CD14-positive monocyte (primary cell): ENCODE data around the gene PLA2G2C. TPM values are rescaled to one million over a fixed set of nuclear protein-coding genes. Genes with fewer than 3 reads are reported as not detected.
A peak's percentile ranks its signal among the peaks of the same experiment; 100 is the strongest.

ENCODE experiments used
- DNase-seq, 3 donors: peaks; one replicate each; pipeline ENCODE4 v3.0.0-alpha.2; 2011 to 2022
- H2AFZ ChIP-seq: 2 replicates; pipeline ENCODE4 v1.6.0; 2012; ENCODE audit warnings: mild to moderate bottlenecking, low read depth, low read length, inconsistent platforms; ENCODE audit not compliant: insufficient read depth, poor library complexity, severe bottlenecking
- H3K27ac ChIP-seq, 2 donors: 1 replicate in 1 of 2; 2 replicates in 1 of 2; pipeline ENCODE4 v1.5.1; 2012 to 2013; ENCODE audit warnings: low read length in 2 of 2, control low read depth in 1 of 2, inconsistent platforms in 1 of 2, low read depth in 1 of 2, mild to moderate bottlenecking in 1 of 2
- H3K27me3 ChIP-seq, 2 donors: one replicate each; pipeline versions ENCODE4 v1.6.0 to v1.6.1; 2011 to 2013; ENCODE audit warnings: low read length in 2 of 2; ENCODE audit not compliant: control insufficient read depth in 2 of 2, insufficient read depth in 2 of 2
- H3K36me3 ChIP-seq, 2 donors: replicated peaks in 1 of 2; 1 replicate in 1 of 2; 2 replicates in 1 of 2; pipeline versions ENCODE4 v1.5.1 to v1.6.1; 2012 to 2013; ENCODE audit warnings: low read length in 2 of 2, control low read depth in 1 of 2, inconsistent platforms in 1 of 2, mild to moderate bottlenecking in 1 of 2; ENCODE audit not compliant: insufficient read depth in 2 of 2, control insufficient read depth in 1 of 2
- H3K4me1 ChIP-seq, 2 donors: 1 replicate in 1 of 2; 2 replicates in 1 of 2; pipeline versions ENCODE4 v1.5.1 to v1.6.1; 2012 to 2013; ENCODE audit warnings: low read length in 2 of 2, control low read depth in 1 of 2, inconsistent platforms in 1 of 2, mild to moderate bottlenecking in 1 of 2, moderate library complexity in 1 of 2; ENCODE audit not compliant: insufficient read depth in 2 of 2, control insufficient read depth in 1 of 2
- H3K4me2 ChIP-seq: replicated peaks from 2 replicates; pipeline ENCODE3; 2012; ENCODE audit warnings: low read length, moderate library complexity, mild to moderate bottlenecking; ENCODE audit not compliant: poor library complexity, severe bottlenecking; ENCODE audit errors: extremely low read depth
- H3K4me3 ChIP-seq, 3 experiments: fragments of 200-600 bp in 1 of 3; sonication (generic) in 1 of 3; replicated peaks in 1 of 3; 1 replicate in 2 of 3; 2 replicates in 1 of 3; pipeline ENCODE4 v1.5.1; 2011 to 2013; ENCODE audit warnings: low read length in 3 of 3, mild to moderate bottlenecking in 3 of 3, control low read depth in 2 of 3, low read depth in 2 of 3, inconsistent platforms in 1 of 3, moderate library complexity in 1 of 3
- H3K79me2 ChIP-seq: 2 replicates; pipeline ENCODE4 v1.6.0; 2012; ENCODE audit warnings: mild to moderate bottlenecking, control low read depth, inconsistent platforms, low read length, moderate library complexity; ENCODE audit not compliant: insufficient read depth
- H3K9ac ChIP-seq: 2 replicates; pipeline ENCODE4 v1.6.0; 2017; ENCODE audit warnings: low read length, mild to moderate bottlenecking; ENCODE audit not compliant: insufficient read depth, poor library complexity, severe bottlenecking
- H3K9me3 ChIP-seq, 2 donors: replicated peaks in 1 of 2; 1 replicate in 1 of 2; 2 replicates in 1 of 2; pipeline versions ENCODE4 v1.5.1 to v1.6.1; 2012 to 2013; ENCODE audit warnings: low read length in 2 of 2, control low read depth in 1 of 2; ENCODE audit not compliant: control insufficient read depth in 1 of 2, insufficient read depth in 1 of 2
- H4K20me1 ChIP-seq: 2 replicates; pipeline ENCODE4 v1.6.0; 2012; ENCODE audit warnings: mild to moderate bottlenecking, low read length, control low read depth, moderate library complexity; ENCODE audit not compliant: insufficient read depth
- H3K27ac Mint-ChIP-seq, 7 donors: one replicate each; pipeline ENCODE4 v1.8.0; 2020; ENCODE audit warnings: mild to moderate bottlenecking in 7 of 7, mixed read lengths in 7 of 7, moderate library complexity in 6 of 7, inconsistent platforms in 2 of 7
- H3K27me3 Mint-ChIP-seq, 3 donors: one replicate each; pipeline ENCODE4 v1.8.0; 2021 to 2022; ENCODE audit warnings: low read depth in 3 of 3, mild to moderate bottlenecking in 3 of 3, mixed read lengths in 3 of 3, moderate library complexity in 3 of 3, inconsistent platforms in 1 of 3
- H3K36me3 Mint-ChIP-seq, 2 donors: one replicate each; pipeline ENCODE4 v1.8.0; 2020; ENCODE audit warnings: mixed read lengths in 2 of 2, inconsistent platforms in 1 of 2, mild to moderate bottlenecking in 1 of 2
- H3K4me1 Mint-ChIP-seq: one replicate; pipeline ENCODE4 v1.8.0; 2020; ENCODE audit warnings: mild to moderate bottlenecking, mixed read lengths
- H3K4me3 Mint-ChIP-seq, 2 donors: one replicate each; pipeline ENCODE4 v1.8.0; 2020; ENCODE audit warnings: mild to moderate bottlenecking in 2 of 2, mixed read lengths in 2 of 2, moderate library complexity in 1 of 2
- H3K9me3 Mint-ChIP-seq, 7 donors: one replicate each; pipeline ENCODE4 v1.8.0; 2020 to 2022; ENCODE audit warnings: mixed read lengths in 7 of 7, mild to moderate bottlenecking in 6 of 7, moderate library complexity in 6 of 7, inconsistent platforms in 2 of 7
- CTCF ChIP-seq: fragments of 200-600 bp; IDR thresholded peaks from one replicate; pipeline ENCODE4 v1.8.0; 2022; ENCODE audit warnings: antibody characterized with exemption, mild to moderate bottlenecking
- WGBS: methylation state at CpG from one replicate; pipeline ENCODE4 v1.1.5; 2013; ENCODE audit warnings: missing lambda C conversion rate; ENCODE audit not compliant: insufficient coverage; 5-methylcytosine and 5-hydroxymethylcytosine counted together
- intact Hi-C, 2 donors: fragments of 100-400 bp; cut with micrococcal nuclease; formaldehyde crosslinking; loops; one replicate each; pipeline versions ENCODE4 v1.15.0 to v1.15.1; 2023
- polyA plus RNA-seq, 3 donors: library from polyadenylated mRNA; depleted of rRNA in 1 of 3; unstranded in 2 of 3; stranded (reverse) in 1 of 3; fragments of 300-500 nt in 2 of 3; fragments of >200 nt in 1 of 3; fragmentation: Illumina TruSeq in 2 of 3; gene quantifications; 1 replicate in 2 of 3; 2 replicates in 1 of 3; pipeline ENCODE4 v1.2.3, GENCODE V29; 2012 to 2021

The PLA2G2C gene
- polyA plus RNA-seq, 3 donors: 0.07 to 0.40 TPM; not detected in 1

GRCh38 chr1:20183616-20184271 lies 2.6 kb downstream of the PLA2G2C start:
- 72% methylated on average over 4 of the region's 13 CpGs for WGBS
- H3K79me2 ChIP-seq: no peaks in the 10 kb centered on the region
- H3K9ac ChIP-seq: no peak overlapping the region
- H3K9me3 Mint-ChIP-seq: peaks cover 12 to 19% (median 17%) of the 10 kb centered on the region in 7 donors
- H3K36me3 Mint-ChIP-seq: peaks cover 0 to 5% of the 10 kb centered on the region in 2 donors
- H4K20me1 ChIP-seq: no peaks in the 10 kb centered on the region
- H3K4me1 Mint-ChIP-seq: peaks cover 36% of the 10 kb centered on the region
- H3K36me3 ChIP-seq: no peaks in the 10 kb centered on the region
- H2AFZ ChIP-seq: no peak overlapping the region
- H3K27ac ChIP-seq: no peak overlapping the region
- peaks cover 20 to 23% of the 10 kb centered on the region in 2 donors for H3K4me1 ChIP-seq
- no peak for TF ChIP-seq CTCF
- H3K27me3 ChIP-seq: peaks cover 34 to 43% of the 10 kb centered on the region in 2 donors
- intact Hi-C loops: no loop called here
- H3K4me3 Mint-ChIP-seq: peak overlapping the region in 1 of 2 donors; percentile 50
- no peak for DNase-seq
- no peak overlapping the region for H3K4me2 ChIP-seq
- H3K4me3 ChIP-seq: no peak overlapping the region
- peak overlapping the region in 2 of 7 donors; percentile 25 to 33 for H3K27ac Mint-ChIP-seq
- H3K27me3 Mint-ChIP-seq: peaks cover 46 to 54% (median 49%) of the 10 kb centered on the region in 3 donors
- peaks cover 8 to 10% of the 10 kb centered on the region in 2 donors for H3K9me3 ChIP-seq

GRCh38 chr1:20183035-20183434 lies 3.3 kb downstream of the PLA2G2C start:
- H2AFZ ChIP-seq: no peak overlapping the region
- peaks cover 30% of the 10 kb centered on the region for H3K4me1 Mint-ChIP-seq
- intact Hi-C loops: no loop called here
- H3K4me1 ChIP-seq: peaks cover 20 to 23% of the 10 kb centered on the region in 2 donors
- no peak overlapping the region for H3K4me3 ChIP-seq
- H3K36me3 ChIP-seq: no peaks in the 10 kb centered on the region
- DNase-seq: no peak
- H3K27me3 Mint-ChIP-seq: peaks cover 42 to 48% (median 48%) of the 10 kb centered on the region in 3 donors
- H3K9ac ChIP-seq: no peak overlapping the region
- no peaks in the 10 kb centered on the region for H3K79me2 ChIP-seq
- H3K36me3 Mint-ChIP-seq: peaks cover 0 to 5% of the 10 kb centered on the region in 2 donors
- peaks cover 12 to 19% (median 17%) of the 10 kb centered on the region in 7 donors for H3K9me3 Mint-ChIP-seq
- H3K27me3 ChIP-seq: peaks cover 29 to 38% of the 10 kb centered on the region in 2 donors
- WGBS: 93% methylated on average over 8 of the region's 10 CpGs
- H3K4me2 ChIP-seq: no peak overlapping the region
- TF ChIP-seq CTCF: no peak
- no peak overlapping the region for H3K27ac Mint-ChIP-seq
- no peaks in the 10 kb centered on the region for H4K20me1 ChIP-seq
- no peak overlapping the region for H3K4me3 Mint-ChIP-seq
- no peak overlapping the region for H3K27ac ChIP-seq
- H3K9me3 ChIP-seq: peaks cover 8 to 10% of the 10 kb centered on the region in 2 donors
